Measurements from ENCODE around the gene FAM107B.

The FAM107B gene

DNA sequence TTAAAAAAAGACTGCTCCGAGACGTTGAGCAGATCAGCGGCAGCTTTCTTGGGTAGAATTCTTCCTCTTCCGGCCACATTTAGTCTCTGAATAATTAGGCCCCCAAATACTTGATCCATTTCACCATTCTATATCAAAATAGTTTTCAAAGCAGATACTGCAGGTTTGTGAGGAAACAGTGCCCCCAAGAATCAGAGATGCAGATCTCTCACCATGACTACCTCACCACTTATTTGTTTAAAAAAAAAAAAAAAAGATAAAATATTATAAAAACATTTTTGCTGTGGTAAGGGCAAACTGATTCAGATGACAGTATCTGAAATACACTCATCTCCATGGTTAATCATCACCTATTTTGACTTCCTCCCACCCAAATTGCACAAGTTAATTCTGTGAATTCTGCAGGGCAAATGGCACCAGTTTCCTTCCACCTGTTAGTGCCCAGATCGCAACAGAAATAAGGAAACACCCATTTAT lies 210.4 kb downstream of the FAM107B start:
- ATAC-seq, result no peak
- TF ChIP-seq OSR1 (CRISPR knock-in tag; IDR thresholded peaks at IDR 0.05), result no peak
- no peak for TF ChIP-seq ZFP3 (CRISPR knock-in tag; IDR thresholded peaks at IDR 0.05)
- no peak for TF ChIP-seq ZNF70 (CRISPR knock-in tag; IDR thresholded peaks at IDR 0.05)
- TF ChIP-seq BACH2 (CRISPR knock-in tag; IDR thresholded peaks at IDR 0.05; ENCODE audit: borderline replicate concordance), result no peak
- no peak for TF ChIP-seq ZNF565 (CRISPR knock-in tag; conservative IDR thresholded peaks at IDR 0.05; ENCODE audit: low read depth)
- no peak for TF ChIP-seq RARB (CRISPR knock-in tag; IDR thresholded peaks at IDR 0.05)
- TF ChIP-seq ISL1 (CRISPR knock-in tag; IDR thresholded peaks at IDR 0.05), result no peak
- TF ChIP-seq, protein P1, sequence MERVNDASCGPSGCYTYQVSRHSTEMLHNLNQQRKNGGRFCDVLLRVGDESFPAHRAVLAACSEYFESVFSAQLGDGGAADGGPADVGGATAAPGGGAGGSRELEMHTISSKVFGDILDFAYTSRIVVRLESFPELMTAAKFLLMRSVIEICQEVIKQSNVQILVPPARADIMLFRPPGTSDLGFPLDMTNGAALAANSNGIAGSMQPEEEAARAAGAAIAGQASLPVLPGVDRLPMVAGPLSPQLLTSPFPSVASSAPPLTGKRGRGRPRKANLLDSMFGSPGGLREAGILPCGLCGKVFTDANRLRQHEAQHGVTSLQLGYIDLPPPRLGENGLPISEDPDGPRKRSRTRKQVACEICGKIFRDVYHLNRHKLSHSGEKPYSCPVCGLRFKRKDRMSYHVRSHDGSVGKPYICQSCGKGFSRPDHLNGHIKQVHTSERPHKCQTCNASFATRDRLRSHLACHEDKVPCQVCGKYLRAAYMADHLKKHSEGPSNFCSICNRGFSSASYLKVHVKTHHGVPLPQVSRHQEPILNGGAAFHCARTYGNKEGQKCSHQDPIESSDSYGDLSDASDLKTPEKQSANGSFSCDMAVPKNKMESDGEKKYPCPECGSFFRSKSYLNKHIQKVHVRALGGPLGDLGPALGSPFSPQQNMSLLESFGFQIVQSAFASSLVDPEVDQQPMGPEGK (CRISPR knock-in tag; IDR thresholded peaks at IDR 0.05; ENCODE audit: borderline replicate concordance), result no peak
- no peak for TF ChIP-seq ZC3H10 (CRISPR knock-in tag; IDR thresholded peaks at IDR 0.05)
- no peak for TF ChIP-seq ZNF8 (CRISPR knock-in tag; IDR thresholded peaks at IDR 0.05)
- TF ChIP-seq GLIS3 (CRISPR knock-in tag; IDR thresholded peaks at IDR 0.05), result no peak
- no peak for TF ChIP-seq CSDC2 (CRISPR knock-in tag; IDR thresholded peaks at IDR 0.05)
- no peak for TF ChIP-seq ESRRG (CRISPR knock-in tag; IDR thresholded peaks at IDR 0.05)
- no peak for TF ChIP-seq ARNTL (CRISPR knock-in tag; IDR thresholded peaks at IDR 0.05; ENCODE audit: borderline replicate concordance, low read depth)
- TF ChIP-seq, protein P2, sequence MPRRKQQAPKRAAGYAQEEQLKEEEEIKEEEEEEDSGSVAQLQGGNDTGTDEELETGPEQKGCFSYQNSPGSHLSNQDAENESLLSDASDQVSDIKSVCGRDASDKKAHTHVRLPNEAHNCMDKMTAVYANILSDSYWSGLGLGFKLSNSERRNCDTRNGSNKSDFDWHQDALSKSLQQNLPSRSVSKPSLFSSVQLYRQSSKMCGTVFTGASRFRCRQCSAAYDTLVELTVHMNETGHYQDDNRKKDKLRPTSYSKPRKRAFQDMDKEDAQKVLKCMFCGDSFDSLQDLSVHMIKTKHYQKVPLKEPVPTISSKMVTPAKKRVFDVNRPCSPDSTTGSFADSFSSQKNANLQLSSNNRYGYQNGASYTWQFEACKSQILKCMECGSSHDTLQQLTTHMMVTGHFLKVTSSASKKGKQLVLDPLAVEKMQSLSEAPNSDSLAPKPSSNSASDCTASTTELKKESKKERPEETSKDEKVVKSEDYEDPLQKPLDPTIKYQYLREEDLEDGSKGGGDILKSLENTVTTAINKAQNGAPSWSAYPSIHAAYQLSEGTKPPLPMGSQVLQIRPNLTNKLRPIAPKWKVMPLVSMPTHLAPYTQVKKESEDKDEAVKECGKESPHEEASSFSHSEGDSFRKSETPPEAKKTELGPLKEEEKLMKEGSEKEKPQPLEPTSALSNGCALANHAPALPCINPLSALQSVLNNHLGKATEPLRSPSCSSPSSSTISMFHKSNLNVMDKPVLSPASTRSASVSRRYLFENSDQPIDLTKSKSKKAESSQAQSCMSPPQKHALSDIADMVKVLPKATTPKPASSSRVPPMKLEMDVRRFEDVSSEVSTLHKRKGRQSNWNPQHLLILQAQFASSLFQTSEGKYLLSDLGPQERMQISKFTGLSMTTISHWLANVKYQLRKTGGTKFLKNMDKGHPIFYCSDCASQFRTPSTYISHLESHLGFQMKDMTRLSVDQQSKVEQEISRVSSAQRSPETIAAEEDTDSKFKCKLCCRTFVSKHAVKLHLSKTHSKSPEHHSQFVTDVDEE (CRISPR knock-in tag; IDR thresholded peaks at IDR 0.05), result no peak
- TF ChIP-seq, protein P3, sequence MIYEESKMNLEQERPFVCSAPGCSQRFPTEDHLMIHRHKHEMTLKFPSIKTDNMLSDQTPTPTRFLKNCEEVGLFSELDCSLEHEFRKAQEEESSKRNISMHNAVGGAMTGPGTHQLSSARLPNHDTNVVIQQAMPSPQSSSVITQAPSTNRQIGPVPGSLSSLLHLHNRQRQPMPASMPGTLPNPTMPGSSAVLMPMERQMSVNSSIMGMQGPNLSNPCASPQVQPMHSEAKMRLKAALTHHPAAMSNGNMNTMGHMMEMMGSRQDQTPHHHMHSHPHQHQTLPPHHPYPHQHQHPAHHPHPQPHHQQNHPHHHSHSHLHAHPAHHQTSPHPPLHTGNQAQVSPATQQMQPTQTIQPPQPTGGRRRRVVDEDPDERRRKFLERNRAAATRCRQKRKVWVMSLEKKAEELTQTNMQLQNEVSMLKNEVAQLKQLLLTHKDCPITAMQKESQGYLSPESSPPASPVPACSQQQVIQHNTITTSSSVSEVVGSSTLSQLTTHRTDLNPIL (CRISPR knock-in tag; IDR thresholded peaks at IDR 0.05; ENCODE audit: low read depth), result no peak
- TF ChIP-seq SNAI2 (CRISPR knock-in tag; IDR thresholded peaks at IDR 0.05), result no peak
- TF ChIP-seq TOX (CRISPR knock-in tag; IDR thresholded peaks at IDR 0.05; ENCODE audit: borderline replicate concordance), result no peak

DNA sequence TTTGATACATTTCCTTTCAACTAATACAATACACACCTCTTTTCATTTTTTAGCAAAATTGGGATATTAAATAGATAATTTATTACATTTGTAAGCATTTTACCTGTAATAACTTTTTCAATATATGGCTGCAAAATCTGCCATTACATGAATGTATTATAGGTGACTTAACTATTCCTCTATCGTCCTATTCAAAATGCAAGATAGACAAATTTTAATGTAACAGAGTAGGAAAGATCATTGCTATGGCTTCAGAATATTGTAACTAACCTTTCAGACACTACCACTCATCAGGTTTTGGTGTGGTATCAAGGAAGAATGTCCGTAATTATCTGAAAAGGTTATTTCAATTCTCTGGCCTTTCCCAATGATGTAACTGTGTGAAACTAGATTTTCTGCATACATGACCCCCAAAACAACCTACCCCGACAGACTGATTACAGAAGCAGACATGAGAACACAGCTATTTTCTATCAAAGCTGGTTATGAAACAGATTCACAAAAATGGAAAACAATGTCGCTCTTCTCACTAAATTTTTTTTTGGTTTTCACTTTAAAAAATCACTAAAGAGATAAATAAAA lies 211.2 kb downstream of the FAM107B start:
- TF ChIP-seq, protein P3 (CRISPR knock-in tag; IDR thresholded peaks at IDR 0.05; ENCODE audit: low read depth), result no peak
- TF ChIP-seq, protein P2 (CRISPR knock-in tag; IDR thresholded peaks at IDR 0.05), result no peak
- TF ChIP-seq ZC3H10 (CRISPR knock-in tag; IDR thresholded peaks at IDR 0.05), result no peak
- TF ChIP-seq, protein P1 (CRISPR knock-in tag; IDR thresholded peaks at IDR 0.05; ENCODE audit: borderline replicate concordance), result no peak
- no peak for TF ChIP-seq ISL1 (CRISPR knock-in tag; IDR thresholded peaks at IDR 0.05)
- no peak for TF ChIP-seq SNAI2 (CRISPR knock-in tag; IDR thresholded peaks at IDR 0.05)
- no peak for TF ChIP-seq BACH2 (CRISPR knock-in tag; IDR thresholded peaks at IDR 0.05; ENCODE audit: borderline replicate concordance)
- no peak for TF ChIP-seq RARB (CRISPR knock-in tag; IDR thresholded peaks at IDR 0.05)
- TF ChIP-seq ZFP30 (CRISPR knock-in tag; IDR thresholded peaks at IDR 0.05), result no peak
- no peak for TF ChIP-seq ZNF565 (CRISPR knock-in tag; conservative IDR thresholded peaks at IDR 0.05; ENCODE audit: low read depth)
- TF ChIP-seq ARNTL (CRISPR knock-in tag; IDR thresholded peaks at IDR 0.05; ENCODE audit: borderline replicate concordance, low read depth), result no peak
- no peak for TF ChIP-seq PPARA (CRISPR knock-in tag; IDR thresholded peaks at IDR 0.05; ENCODE audit: borderline replicate concordance)
- no peak for TF ChIP-seq GLIS3 (CRISPR knock-in tag; IDR thresholded peaks at IDR 0.05)
- ATAC-seq, result no peak

All from SK-N-SH treated with all-trans-retinoic acid at 6 μM for 48 hours (cell line).